Neural cell (in vitro differentiated cells): Measurements from ENCODE around the gene PRTN3. TPM values are rescaled to one million over a fixed set of nuclear protein-coding genes. Genes with fewer than 3 reads are reported as not detected.

Experiments
- H2AFZ ChIP-seq: fragments of 200-600, 300-800 bp; sonication (generic), shearing (Covaris generic); 2 replicates; pipeline ENCODE4 v1.6.0; 2014; ENCODE audit warnings: low read depth, mild to moderate bottlenecking, antibody characterized with exemption, low read length, moderate library complexity
- H3F3A ChIP-seq: fragments of 200-600 bp; shearing (Covaris generic); 2 replicates; pipeline ENCODE4 v1.6.1; 2016; ENCODE audit warnings: mild to moderate bottlenecking, moderate library complexity, mixed read lengths, antibody characterized with exemption, low read length; ENCODE audit not compliant: insufficient read depth, poor library complexity, severe bottlenecking
- H3K27ac ChIP-seq: fragments of 200-600, 300-800 bp; sonication (generic), shearing (Covaris generic); 2 replicates; pipeline ENCODE4 v1.5.1; 2014; ENCODE audit warnings: mild to moderate bottlenecking, low read length, moderate library complexity
- H3K27me3 ChIP-seq: fragments of 300-800, 200-600 bp; sonication (generic), shearing (Covaris generic); 2 replicates; pipeline ENCODE4 v1.6.0; 2014; ENCODE audit warnings: mild to moderate bottlenecking, low read depth, low read length, moderate library complexity; ENCODE audit not compliant: insufficient read depth
- H3K36me3 ChIP-seq: fragments of 300-800, 200-600 bp; sonication (generic), shearing (Covaris generic); 2 replicates; pipeline ENCODE4 v1.5.1; 2014; ENCODE audit warnings: mild to moderate bottlenecking, antibody characterized with exemption, low read length, moderate library complexity; ENCODE audit not compliant: insufficient read depth
- H3K4me2 ChIP-seq: fragments of 300-800, 200-600 bp; sonication (generic), shearing (Covaris generic); 2 replicates; pipeline ENCODE4 v1.6.0; 2014; ENCODE audit warnings: mild to moderate bottlenecking, low read length
- H3K4me3 ChIP-seq: fragments of 300-800, 200-600 bp; sonication (generic), shearing (Covaris generic); 2 replicates; pipeline ENCODE4 v1.5.1; 2014; ENCODE audit warnings: mild to moderate bottlenecking, low read length, moderate library complexity
- H3K79me2 ChIP-seq: fragments of 200-600 bp; shearing (Covaris generic); replicated peaks from 2 replicates; pipeline ENCODE4 v1.6.0; 2014; ENCODE audit warnings: mild to moderate bottlenecking, low read length, moderate library complexity; ENCODE audit not compliant: insufficient read depth
- H3K9ac ChIP-seq: fragments of 300-800, 200-600 bp; sonication (generic), shearing (Covaris generic); 2 replicates; pipeline ENCODE4 v1.6.1; 2016; ENCODE audit warnings: mild to moderate bottlenecking, low read length, mixed read lengths
- H3K9me2 ChIP-seq: fragments of 200-600 bp; shearing (Covaris generic); 2 replicates; pipeline ENCODE4 v1.6.1; 2016; ENCODE audit warnings: mild to moderate bottlenecking, low read length, mixed read lengths; ENCODE audit not compliant: insufficient read depth
- H3K9me3 ChIP-seq: fragments of 200-600, 300-800 bp; sonication (generic), shearing (Covaris generic); 2 replicates; pipeline ENCODE4 v1.6.1; 2016; ENCODE audit warnings: mild to moderate bottlenecking, mixed run types, low read length, moderate library complexity, mixed read lengths
- H4K20me1 ChIP-seq: fragments of 200-600 bp; shearing (Covaris generic); 2 replicates; pipeline ENCODE4 v1.6.1; 2016; ENCODE audit warnings: mild to moderate bottlenecking, mixed run types; ENCODE audit not compliant: insufficient read depth
- EP300 ChIP-seq: fragments of 450-650 bp; conservative IDR thresholded peaks from 2 replicates; pipeline ENCODE4 v1.6.1; 2014; ENCODE audit warnings: antibody characterized with exemption, mild to moderate bottlenecking, moderate library complexity; ENCODE audit not compliant: poor library complexity, severe bottlenecking
- EZH2 ChIP-seq: fragments of 200-600, 300-800 bp; shearing (Covaris generic), sonication (generic); IDR thresholded peaks from 2 replicates; pipeline ENCODE4 v1.6.1; 2014; ENCODE audit warnings: antibody characterized with exemption, low read length, borderline replicate concordance, mild to moderate bottlenecking; ENCODE audit not compliant: insufficient read depth, poor library complexity, severe bottlenecking
- MXI1 ChIP-seq: fragments of 450-650 bp; conservative IDR thresholded peaks from 2 replicates; pipeline ENCODE4 v1.6.1; 2014; ENCODE audit warnings: antibody characterized with exemption, mild to moderate bottlenecking; ENCODE audit not compliant: poor library complexity, severe bottlenecking
- POLR2AphosphoS5 ChIP-seq: IDR thresholded peaks from 2 replicates; pipeline ENCODE4 v1.6.1; 2012
- RAD21 ChIP-seq: fragments of 450-650 bp; conservative IDR thresholded peaks from 2 replicates; pipeline ENCODE4 v1.6.1; 2014; ENCODE audit warnings: antibody characterized with exemption, mild to moderate bottlenecking, moderate library complexity
- SMC3 ChIP-seq: fragments of 450-650 bp; conservative IDR thresholded peaks from 2 replicates; pipeline ENCODE4 v1.6.1; 2014; ENCODE audit warnings: antibody characterized with exemption, mild to moderate bottlenecking, moderate library complexity; ENCODE audit not compliant: poor library complexity
- TAF1 ChIP-seq: IDR thresholded peaks from 2 replicates; pipeline ENCODE4 v1.6.1; 2012; ENCODE audit warnings: low read depth
- polyA plus RNA-seq: library from polyadenylated mRNA; depleted of rRNA; stranded (reverse); fragments of >200 nt; gene quantifications from 2 replicates; pipeline ENCODE4 v1.2.3, GENCODE V29; 2014
- TF ChIP-seq, protein P1 (sequence below): fragments of 450-650 bp; IDR thresholded peaks from 2 replicates; pipeline ENCODE4 v1.5.1; 2014; ENCODE audit warnings: antibody characterized with exemption, mild to moderate bottlenecking, moderate library complexity; ENCODE audit not compliant: poor library complexity, severe bottlenecking
- TF ChIP-seq, protein P2 (sequence below): IDR thresholded peaks from 2 replicates; pipeline ENCODE4 v1.6.1; 2012; ENCODE audit warnings: borderline replicate concordance

The PRTN3 gene
- polyA plus RNA-seq, 1 donor from 2014 or later: not detected

DNA sequence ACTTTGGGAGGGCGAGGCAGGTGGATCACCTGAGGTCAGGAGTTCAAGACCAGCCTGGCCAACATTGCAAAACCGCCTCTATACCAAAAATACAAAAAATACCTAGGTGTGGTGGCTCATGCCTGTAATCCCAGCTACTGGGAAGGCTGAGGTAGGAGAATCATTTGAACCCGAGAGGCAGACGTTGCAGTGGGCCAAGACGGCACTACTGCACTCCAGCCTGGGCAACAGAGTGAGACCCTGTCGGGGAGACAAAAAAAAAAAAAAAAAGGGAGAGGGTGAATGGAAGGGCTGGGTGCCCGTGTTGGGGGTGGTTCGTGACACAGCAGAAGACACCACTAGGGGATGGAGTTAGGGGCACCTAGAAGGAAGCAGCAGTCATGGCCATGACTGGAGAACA is 29.5 kb downstream of the PRTN3 start:
- no peaks in the 10 kb centered on the region for H3K79me2 ChIP-seq
- H3K9ac ChIP-seq: no peak overlapping the region
- H3K4me3 ChIP-seq: no peak overlapping the region
- no peaks in the 10 kb centered on the region for H3K9me2 ChIP-seq
- H3K4me2 ChIP-seq: no peak overlapping the region
- no peak overlapping the region for H3K27ac ChIP-seq
- H2AFZ ChIP-seq: no peak overlapping the region
- no peaks in the 10 kb centered on the region for H3K9me3 ChIP-seq
- no peaks in the 10 kb centered on the region for H3K27me3 ChIP-seq
- H3K36me3 ChIP-seq: no peaks in the 10 kb centered on the region
- H3F3A ChIP-seq: no peaks in the 10 kb centered on the region
- no peaks in the 10 kb centered on the region for H4K20me1 ChIP-seq
- no peak for TF ChIP-seq POLR2AphosphoS5
- TF ChIP-seq MXI1: no peak
- no peak for TF ChIP-seq EZH2
- TF ChIP-seq TAF1: no peak
- TF ChIP-seq, protein P1, sequence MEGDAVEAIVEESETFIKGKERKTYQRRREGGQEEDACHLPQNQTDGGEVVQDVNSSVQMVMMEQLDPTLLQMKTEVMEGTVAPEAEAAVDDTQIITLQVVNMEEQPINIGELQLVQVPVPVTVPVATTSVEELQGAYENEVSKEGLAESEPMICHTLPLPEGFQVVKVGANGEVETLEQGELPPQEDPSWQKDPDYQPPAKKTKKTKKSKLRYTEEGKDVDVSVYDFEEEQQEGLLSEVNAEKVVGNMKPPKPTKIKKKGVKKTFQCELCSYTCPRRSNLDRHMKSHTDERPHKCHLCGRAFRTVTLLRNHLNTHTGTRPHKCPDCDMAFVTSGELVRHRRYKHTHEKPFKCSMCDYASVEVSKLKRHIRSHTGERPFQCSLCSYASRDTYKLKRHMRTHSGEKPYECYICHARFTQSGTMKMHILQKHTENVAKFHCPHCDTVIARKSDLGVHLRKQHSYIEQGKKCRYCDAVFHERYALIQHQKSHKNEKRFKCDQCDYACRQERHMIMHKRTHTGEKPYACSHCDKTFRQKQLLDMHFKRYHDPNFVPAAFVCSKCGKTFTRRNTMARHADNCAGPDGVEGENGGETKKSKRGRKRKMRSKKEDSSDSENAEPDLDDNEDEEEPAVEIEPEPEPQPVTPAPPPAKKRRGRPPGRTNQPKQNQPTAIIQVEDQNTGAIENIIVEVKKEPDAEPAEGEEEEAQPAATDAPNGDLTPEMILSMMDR: no peak
- no peak for TF ChIP-seq EP300
- TF ChIP-seq RAD21: no peak

DNA sequence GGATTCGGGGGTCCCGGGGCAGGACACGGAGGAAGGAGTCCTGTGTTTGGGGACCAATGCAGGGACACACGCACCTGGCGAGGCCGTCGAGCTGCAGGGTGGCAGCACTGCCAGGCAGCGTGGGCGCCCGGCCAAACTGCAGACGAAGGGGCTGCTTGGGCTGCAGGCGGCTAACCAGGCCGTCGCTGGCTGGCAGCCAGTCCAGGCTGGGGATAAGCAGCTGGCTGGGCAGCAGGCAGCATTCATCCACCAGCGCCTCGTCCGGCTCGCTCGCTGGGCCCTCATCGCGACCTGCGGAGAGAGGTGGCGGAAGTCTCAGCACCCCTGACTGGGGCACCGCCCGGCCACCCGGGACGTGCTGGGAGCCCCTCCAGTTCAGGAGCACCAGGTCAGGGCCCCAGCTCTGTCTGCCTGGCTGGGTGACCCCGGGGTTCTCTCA is 30.2 kb downstream of the PRTN3 start:
- TF ChIP-seq SMC3 (no peak), EP300 (no peak)
- TF ChIP-seq, protein P1: no peak
- H3K27ac ChIP-seq: no peak overlapping the region
- no peak overlapping the region for H3K9ac ChIP-seq
- H2AFZ ChIP-seq: no peak overlapping the region
- no peak overlapping the region for H3K4me2 ChIP-seq
- no peaks in the 10 kb centered on the region for H3K9me2 ChIP-seq
- H3F3A ChIP-seq: no peaks in the 10 kb centered on the region
- no peaks in the 10 kb centered on the region for H3K9me3 ChIP-seq
- H3K4me3 ChIP-seq: no peak overlapping the region
- H3K27me3 ChIP-seq: no peaks in the 10 kb centered on the region
- H3K36me3 ChIP-seq: no peaks in the 10 kb centered on the region
- H4K20me1 ChIP-seq: no peaks in the 10 kb centered on the region
- H3K79me2 ChIP-seq: no peaks in the 10 kb centered on the region

DNA sequence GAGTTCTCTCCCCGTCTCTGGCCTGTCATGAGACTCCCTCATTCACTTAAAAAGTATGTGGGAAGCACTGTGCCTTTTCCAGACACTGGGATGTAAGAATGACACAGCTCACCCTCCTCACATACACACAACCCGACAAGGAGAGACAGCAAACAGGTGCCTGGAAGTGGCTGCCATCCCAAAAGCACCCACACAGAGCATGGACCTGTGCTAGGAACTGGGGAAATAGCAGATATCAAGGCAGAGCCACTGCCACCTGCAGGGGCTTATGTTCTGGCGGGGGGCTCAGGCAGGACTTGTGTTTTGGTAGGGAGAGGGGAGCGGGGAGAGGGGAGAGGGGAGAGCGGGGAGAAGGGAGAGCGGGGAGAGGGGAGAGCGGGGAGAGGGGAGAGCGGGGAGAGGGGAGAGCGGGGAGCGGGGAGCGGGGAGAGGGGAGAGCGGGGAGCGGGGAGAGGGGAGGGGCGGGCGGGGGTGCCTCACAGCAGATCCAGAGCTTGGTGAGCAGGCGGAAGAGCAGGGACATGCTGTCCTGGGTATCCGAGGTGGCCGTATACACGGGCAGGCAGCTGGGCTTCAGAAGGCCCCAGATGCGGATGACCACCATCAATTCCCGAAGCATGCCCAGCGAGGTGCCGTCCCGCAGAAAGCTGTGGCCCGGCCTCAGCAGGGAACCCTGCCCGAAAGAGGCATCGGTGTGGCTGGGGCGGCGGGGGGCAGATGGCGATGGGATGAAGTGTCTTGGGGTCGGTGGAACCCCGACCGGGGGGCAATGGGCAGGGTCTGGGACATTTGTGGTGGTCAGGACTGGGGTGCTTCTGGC is 30.9 kb downstream of the PRTN3 start:
- no peaks in the 10 kb centered on the region for H3K9me3 ChIP-seq
- no peaks in the 10 kb centered on the region for H3K79me2 ChIP-seq
- no peak overlapping the region for H3K4me3 ChIP-seq
- no peaks in the 10 kb centered on the region for H3F3A ChIP-seq
- TF ChIP-seq MXI1 (no peak), RAD21 (no peak), SMC3 (no peak), EZH2 (no peak), TAF1 (no peak)
- TF ChIP-seq, protein P2, sequence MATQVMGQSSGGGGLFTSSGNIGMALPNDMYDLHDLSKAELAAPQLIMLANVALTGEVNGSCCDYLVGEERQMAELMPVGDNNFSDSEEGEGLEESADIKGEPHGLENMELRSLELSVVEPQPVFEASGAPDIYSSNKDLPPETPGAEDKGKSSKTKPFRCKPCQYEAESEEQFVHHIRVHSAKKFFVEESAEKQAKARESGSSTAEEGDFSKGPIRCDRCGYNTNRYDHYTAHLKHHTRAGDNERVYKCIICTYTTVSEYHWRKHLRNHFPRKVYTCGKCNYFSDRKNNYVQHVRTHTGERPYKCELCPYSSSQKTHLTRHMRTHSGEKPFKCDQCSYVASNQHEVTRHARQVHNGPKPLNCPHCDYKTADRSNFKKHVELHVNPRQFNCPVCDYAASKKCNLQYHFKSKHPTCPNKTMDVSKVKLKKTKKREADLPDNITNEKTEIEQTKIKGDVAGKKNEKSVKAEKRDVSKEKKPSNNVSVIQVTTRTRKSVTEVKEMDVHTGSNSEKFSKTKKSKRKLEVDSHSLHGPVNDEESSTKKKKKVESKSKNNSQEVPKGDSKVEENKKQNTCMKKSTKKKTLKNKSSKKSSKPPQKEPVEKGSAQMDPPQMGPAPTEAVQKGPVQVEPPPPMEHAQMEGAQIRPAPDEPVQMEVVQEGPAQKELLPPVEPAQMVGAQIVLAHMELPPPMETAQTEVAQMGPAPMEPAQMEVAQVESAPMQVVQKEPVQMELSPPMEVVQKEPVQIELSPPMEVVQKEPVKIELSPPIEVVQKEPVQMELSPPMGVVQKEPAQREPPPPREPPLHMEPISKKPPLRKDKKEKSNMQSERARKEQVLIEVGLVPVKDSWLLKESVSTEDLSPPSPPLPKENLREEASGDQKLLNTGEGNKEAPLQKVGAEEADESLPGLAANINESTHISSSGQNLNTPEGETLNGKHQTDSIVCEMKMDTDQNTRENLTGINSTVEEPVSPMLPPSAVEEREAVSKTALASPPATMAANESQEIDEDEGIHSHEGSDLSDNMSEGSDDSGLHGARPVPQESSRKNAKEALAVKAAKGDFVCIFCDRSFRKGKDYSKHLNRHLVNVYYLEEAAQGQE: no peak
- no peaks in the 10 kb centered on the region for H3K36me3 ChIP-seq
- H3K27ac ChIP-seq: no peak overlapping the region
- no peaks in the 10 kb centered on the region for H3K27me3 ChIP-seq
- no peak overlapping the region for H3K4me2 ChIP-seq
- H4K20me1 ChIP-seq: no peaks in the 10 kb centered on the region
- H3K9me2 ChIP-seq: no peaks in the 10 kb centered on the region
- no peak overlapping the region for H3K9ac ChIP-seq
- no peak overlapping the region for H2AFZ ChIP-seq
